ENCODE measurements around the gene SPPL3.

The SPPL3 gene

GRCh38 chr12:120719496-120720233, 184.5 kb downstream of the SPPL3 start:
- no peak for DNase-seq

- no peak for DNase-seq
Observed at GRCh38 chr12:120719072-120719471, 185.1 kb downstream of the SPPL3 start.

GRCh38 chr12:120718055-120718454, 186.1 kb downstream of the SPPL3 start:
- DNase-seq, result no peak

- peak; percentile 78 for DNase-seq
Observed at GRCh38 chr12:120713861-120714482, 190.2 kb downstream of the SPPL3 start.

GRCh38 chr12:120712610-120713009, 191.5 kb downstream of the SPPL3 start:
- no peak for DNase-seq
